ENCODE results near the gene SLCO3A1.

GRCh38 chr15:92076541-92076940 is 223.0 kb downstream of the SLCO3A1 start:
- TF ChIP-seq CTCF (tag by site-specific recombination; IDR thresholded peaks at IDR 0.05) (no peak), INSM2 (tag by site-specific recombination; IDR thresholded peaks at IDR 0.05) (no peak), ZNF423 (tag by site-specific recombination; IDR thresholded peaks at IDR 0.05) (no peak)
